ENCODE measurements around the gene FANK1.

FANK1 gene

GRCh38 chr10:125896088-125896934, at the start of gene FANK1:
TSS of gene FANK1 (plus strand) at chr10:125896564. CDS start at chr10:125896643, 79 bp downstream.
- DNase-seq (ENCODE audit: low read depth, low spot score), result peak; percentile 53

- no peak for DNase-seq (ENCODE audit: low read depth, low spot score)
Measured at GRCh38 chr10:125846894-125847293, 49.5 kb upstream of the FANK1 start.

- no peak for DNase-seq (ENCODE audit: low read depth, low spot score)
Measured at GRCh38 chr10:125848371-125848770, 48.0 kb upstream of the FANK1 start.

GRCh38 chr10:125848857-125849256, 47.5 kb upstream of the FANK1 start:
- DNase-seq (ENCODE audit: low read depth, low spot score), result no peak

GRCh38 chr10:125849448-125849847, 46.9 kb upstream of the FANK1 start:
- no peak for DNase-seq (ENCODE audit: low read depth, low spot score)

GRCh38 chr10:125850766-125851731, 45.3 kb upstream of the FANK1 start:
- no peak for DNase-seq (ENCODE audit: low read depth, low spot score)

- DNase-seq (ENCODE audit: low read depth, low spot score), result no peak
Measured at GRCh38 chr10:125852487-125852886, 43.9 kb upstream of the FANK1 start.

GRCh38 chr10:125857185-125857760, 39.1 kb upstream of the FANK1 start:
- DNase-seq (ENCODE audit: low read depth, low spot score), result no peak

GRCh38 chr10:125859128-125859817, 37.1 kb upstream of the FANK1 start:
- no peak for DNase-seq (ENCODE audit: low read depth, low spot score)

- DNase-seq (ENCODE audit: low read depth, low spot score), result no peak
Measured at GRCh38 chr10:125865120-125865519, 31.2 kb upstream of the FANK1 start.

- no peak for DNase-seq (ENCODE audit: low read depth, low spot score)
Measured at GRCh38 chr10:125866421-125867029, 29.8 kb upstream of the FANK1 start.

- DNase-seq (ENCODE audit: low read depth, low spot score), result no peak
Measured at GRCh38 chr10:125868372-125868975, 27.9 kb upstream of the FANK1 start.

GRCh38 chr10:125871338-125871737, 25.0 kb upstream of the FANK1 start:
- DNase-seq (ENCODE audit: low read depth, low spot score), result no peak

- DNase-seq (ENCODE audit: low read depth, low spot score), result no peak
Measured at GRCh38 chr10:125878957-125879835, 17.2 kb upstream of the FANK1 start.

- DNase-seq (ENCODE audit: low read depth, low spot score), result no peak
Measured at GRCh38 chr10:125880719-125881118, 15.6 kb upstream of the FANK1 start.

GRCh38 chr10:125881192-125881591, 15.2 kb upstream of the FANK1 start, which contains the start of gene DHX32:
TSS of gene DHX32 (minus strand) at chr10:125881292. CDS start at chr10:125880824, 468 bp downstream.
- DNase-seq (ENCODE audit: low read depth, low spot score), result no peak

GRCh38 chr10:125882596-125882995, 13.8 kb upstream of the FANK1 start:
- DNase-seq (ENCODE audit: low read depth, low spot score), result no peak

GRCh38 chr10:125883211-125883610, 13.2 kb upstream of the FANK1 start:
- DNase-seq (ENCODE audit: low read depth, low spot score), result no peak

- no peak for DNase-seq (ENCODE audit: low read depth, low spot score)
Measured at GRCh38 chr10:125886914-125887512, 9.4 kb upstream of the FANK1 start.

Measured in activated CD4-positive, CD25-positive, alpha-beta regulatory T cell treated with anti-CD3 and anti-CD28 coated beads, Interleukin-2, amount 50 U/mL, for 16 hours (primary cell).